CD4-positive, alpha-beta T cell treated with Interleukin-15 for 4 hours (primary cell): ENCODE measurements around the gene NSD2.

Experiments
- DNase-seq: peaks from one replicate; pipeline ENCODE4 v3.0.0-alpha.2; 2020; ENCODE audit warnings: low spot score

NSD2 gene

DNA sequence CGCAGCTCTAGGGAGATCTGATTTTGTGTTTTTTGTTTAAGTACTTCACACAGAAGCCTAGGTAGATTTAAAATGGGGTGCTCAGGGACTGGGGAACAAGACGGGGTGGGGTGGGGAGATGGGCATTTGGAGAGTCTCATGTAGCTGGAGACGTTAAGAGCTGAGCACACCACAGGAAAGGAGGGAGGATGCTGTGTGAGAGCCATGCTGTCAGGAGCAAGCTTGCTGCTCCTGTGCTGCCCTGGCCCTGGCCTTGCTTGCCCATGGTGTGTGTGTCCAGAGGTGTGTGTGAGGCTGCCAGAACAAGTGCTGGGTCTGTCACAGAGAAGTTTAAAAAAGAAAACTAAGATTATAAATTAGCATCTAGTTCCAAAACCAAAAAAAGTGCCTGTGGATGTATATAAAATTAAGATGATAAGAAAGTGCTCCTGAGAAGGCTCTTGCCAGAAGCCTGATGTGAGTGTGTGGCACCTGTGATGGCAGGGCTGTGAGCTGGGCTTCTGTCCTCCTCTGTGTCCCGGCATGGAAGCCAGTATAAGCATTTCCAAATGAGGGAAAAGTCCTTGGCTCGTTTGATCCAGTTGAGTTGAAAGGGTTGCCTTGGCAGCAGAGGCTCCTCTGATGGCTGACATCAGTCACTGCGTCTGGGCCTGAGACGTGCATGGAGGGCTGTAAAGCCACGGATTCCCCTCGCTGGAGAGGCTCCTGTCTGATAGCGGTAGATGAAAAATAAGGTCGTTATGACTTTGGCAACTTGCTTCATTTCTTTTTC, 74.1 kb downstream of the NSD2 start:
- DNase-seq, result no peak

DNA sequence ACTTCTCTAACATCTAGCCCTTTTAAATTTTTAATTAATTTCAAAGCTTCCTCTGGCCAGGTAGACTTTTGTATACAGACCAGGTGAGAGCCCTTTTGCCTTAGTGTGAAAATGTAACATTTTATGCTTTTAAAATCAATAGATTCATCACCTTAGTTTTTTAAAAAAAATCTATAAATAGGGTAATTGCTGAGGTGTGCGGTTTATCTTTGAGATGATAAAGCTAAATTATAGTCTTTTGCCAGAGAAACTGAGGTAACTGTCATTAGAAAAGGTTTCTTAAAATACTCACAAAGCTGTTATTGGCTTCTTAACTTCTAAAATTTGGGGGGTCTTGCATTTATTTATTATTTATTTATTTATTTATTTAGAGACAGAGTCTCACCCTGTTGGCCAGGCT, 74.7 kb downstream of the NSD2 start:
- no peak for DNase-seq

DNA sequence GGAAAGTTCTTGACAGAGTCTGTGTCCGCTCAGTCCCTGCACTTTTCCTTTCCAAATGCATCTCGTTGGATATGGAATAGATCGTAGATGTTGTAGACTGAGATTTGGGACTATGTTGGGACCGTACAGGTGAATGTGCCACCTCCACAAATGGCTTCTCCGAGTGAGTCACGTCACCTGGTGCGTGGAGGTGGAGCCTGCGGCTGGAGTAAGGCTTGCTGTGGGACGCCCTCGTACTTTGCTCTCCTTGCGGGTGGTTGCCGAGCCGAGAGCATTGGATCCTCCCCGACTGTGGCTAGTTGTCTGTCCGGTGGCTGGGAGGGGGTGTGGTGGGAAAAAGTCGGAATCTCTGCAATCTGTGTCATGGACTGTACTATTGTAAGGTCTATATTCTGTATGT, 77.0 kb downstream of the NSD2 start:
- DNase-seq, result no peak

DNA sequence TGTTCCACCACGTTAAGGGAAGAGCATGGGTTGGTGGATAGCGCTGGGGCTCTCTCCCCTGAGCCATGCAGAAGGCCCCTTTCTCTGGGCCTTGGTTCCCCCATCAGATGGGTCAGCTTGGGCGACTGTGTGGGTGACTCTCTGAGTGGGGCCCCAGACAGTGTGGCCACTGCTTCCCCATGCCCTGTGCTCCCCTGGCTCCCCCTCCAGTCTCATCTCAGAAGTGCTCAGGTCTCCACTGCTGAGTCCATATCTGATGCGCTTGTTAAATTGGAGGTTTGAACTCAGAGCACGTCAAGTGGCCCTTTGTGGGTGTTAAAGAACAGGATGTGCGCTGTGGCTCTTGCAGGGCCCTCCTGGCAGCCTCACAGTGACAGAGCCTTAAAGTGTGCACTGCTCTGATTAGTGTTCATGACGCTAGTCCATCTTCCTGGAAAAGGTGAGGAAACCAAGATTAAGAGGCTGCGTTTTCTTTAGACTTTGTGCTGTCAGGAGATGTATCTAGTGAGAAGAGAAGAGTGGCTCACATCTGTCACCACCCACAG, 77.8 kb downstream of the NSD2 start:
- DNase-seq, result no peak

DNA sequence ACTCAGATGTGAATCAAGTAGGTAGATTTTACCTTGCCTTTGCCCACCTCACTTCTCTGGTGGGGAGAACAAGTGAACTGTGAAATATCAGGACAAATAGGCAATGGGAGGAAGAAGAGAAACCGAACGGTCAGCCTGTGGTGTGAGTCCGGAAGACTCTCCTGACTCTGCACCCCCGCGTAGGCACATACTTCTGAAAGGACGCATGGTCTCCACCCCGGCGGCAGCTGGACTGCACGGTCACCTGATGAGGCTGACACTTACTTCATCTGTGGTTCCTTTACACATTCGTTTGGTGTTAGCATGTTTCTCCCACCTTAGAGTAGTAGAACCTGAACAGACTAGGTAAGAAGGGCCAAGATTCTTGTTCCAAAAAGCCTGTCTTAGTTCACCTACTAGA, 79.2 kb downstream of the NSD2 start:
- no peak for DNase-seq

DNA sequence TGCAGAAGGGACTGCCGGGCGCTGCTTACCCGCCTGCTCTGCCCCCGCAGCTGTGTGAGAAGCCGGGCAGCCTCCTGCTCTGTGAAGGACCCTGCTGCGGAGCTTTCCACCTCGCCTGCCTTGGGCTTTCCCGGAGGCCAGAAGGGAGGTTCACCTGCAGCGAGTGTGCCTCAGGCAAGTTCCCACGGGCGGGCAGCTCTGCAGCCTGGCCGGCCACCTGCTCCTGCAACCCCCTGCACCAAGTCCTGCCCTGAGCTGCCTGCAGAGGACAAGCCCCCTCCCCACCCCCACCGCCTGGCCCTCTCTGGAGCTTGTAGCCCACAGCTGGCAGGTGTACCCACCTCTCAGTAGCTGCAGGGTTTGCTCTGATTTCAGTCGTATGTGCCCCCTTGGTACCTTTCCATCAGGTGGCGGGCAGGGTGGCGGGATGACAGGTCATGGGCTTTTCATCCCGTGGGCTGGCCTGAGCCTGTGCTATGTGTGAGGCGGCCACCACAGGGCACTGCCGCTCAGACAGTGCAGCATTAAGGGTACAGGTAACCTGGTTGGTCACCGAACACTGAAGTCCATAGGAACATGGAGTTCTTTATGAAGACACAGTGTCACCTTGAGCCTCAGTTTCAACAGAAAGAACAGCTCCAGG, 81.0 kb downstream of the NSD2 start:
- DNase-seq, result no peak

DNA sequence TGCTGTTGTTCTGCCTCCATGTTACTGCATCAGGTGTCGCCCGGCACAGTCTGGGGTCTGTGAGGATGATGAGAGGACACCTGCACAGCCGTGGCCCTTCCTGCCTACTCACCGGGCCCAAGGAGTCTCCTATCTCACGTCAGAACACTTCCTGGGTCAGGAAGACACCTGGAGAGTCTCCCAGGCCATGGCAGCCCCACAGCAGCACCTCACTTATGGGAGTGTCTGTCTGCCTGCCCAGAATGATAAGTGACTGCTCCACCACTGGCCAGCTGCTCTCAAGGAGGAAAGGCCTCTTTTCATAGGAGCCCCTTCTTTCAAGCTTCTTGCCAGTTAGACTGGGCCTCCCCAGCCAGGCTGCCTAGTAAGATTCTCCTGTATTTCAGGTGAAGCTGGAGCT, 81.5 kb downstream of the NSD2 start:
- DNase-seq, result no peak

DNA sequence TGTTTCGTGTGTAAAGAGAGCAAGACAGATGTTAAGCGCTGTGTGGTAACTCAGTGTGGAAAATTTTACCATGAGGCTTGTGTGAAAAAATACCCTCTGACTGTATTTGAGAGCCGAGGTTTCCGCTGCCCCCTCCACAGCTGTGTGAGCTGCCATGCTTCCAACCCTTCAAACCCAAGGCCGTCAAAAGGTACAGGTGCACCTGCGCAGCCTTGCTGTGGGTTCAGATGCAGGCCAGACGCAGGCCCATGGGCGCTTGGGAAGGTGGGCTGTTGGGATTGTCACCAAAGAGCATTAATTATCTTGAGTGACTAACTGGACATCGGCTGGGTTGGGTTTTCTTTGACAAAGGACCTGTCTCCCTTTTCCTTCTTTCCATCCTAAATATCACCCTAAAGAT, 82.1 kb downstream of the NSD2 start:
- no peak for DNase-seq

DNA sequence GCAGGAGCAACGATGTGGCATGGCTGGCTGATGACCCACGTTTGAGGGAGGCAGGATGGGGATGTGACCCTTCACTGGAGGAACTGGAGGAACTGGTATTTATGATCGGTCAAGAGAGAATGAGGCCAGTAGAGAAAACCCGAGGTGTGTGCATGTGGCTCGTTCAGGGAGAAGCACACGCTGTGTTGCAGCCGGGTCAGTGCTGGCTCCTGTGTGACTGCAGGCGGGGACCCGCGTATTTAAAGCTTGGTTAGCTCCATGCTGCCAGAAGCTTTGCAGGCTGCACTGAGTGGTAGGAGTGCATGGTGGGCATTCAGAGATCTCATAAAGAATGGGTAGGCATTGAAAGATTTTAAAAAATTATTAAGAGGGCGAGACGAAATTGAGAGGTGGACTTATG, 85.4 kb downstream of the NSD2 start:
- DNase-seq, result no peak

DNA sequence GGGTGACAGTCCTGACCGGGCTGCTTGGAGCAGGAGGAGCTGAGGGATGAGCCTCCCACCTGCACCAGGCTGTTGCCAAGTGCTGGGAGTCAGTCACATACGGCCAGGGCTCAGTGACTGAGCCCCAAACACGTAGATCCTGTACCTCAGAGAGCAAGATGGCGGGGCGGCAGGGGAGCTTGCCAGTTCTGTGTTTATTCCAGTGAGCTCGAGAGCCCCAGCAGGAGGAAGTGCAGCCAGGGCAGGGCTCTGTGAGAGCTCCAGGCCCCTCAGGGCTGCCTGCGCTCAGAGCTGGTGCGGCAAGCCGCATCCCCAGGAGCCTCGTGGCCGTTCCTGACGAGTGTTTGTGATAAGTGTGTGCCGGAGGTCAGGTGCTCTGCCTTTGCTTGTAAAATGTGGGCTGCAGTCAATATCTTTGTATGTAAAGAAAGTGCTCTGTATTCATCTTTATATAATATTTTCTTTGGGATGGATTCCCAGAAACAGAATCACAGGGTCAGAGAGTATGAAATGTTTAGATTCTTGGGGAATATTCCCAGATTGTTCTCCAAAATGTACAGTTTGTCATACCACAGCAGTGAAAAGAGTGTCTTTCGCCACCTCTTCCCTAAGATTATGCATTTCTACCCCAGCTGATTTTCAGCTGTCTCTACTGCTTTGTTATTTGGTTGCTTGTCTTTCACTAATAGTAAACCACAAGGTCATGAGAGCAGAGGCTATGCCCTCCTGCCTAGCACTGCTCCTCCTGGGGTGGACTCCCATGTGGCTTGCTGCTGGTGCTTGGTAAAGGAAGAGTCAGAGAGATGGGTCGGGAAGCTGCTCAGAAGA, 87.3 kb downstream of the NSD2 start:
- DNase-seq, result no peak

DNA sequence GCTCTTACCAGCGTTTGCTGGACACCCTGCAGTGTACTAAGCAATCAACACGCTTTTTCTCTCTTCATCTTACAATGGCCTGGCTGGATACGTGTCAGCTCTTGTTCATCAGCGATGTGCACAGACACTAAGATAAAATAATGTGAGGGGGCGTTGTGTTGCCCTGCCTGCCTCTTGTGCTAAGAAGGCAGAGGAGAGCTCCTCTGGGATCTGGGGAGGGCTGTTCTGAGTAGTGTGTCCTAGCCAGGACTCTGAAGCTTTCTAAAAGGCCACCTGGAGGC, 87.9 kb downstream of the NSD2 start:
- no peak for DNase-seq

DNA sequence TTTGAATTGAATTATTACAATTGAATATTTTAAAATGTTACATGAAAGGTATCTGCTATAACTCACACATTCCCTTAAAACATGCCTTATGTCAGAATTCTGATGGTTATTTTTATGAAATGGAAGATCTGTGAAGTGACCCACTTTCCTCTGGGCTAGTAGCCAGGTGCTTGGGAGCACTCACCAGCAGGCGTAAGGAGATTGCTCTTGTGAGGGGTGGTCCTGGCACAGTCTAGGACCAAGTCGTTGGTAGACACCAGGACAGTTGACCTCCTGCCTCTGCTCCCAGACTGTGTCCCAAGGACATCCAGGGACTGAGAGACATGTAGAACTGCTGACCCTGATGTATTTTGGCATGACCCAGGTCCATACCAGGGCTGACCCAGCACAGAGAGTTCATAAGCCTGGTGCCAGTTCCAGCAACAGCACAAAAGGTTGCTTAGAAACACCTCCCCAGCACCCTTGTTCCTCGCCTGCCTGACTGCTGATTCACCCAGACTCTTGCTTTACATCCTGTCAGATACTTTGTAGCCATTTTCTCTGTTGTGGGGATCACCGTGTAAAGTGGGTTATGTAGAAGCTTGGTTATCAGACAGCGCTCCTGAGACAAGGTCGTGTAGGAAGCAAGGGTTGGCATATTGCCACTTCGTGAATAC, 89.1 kb downstream of the NSD2 start:
- no peak for DNase-seq

DNA sequence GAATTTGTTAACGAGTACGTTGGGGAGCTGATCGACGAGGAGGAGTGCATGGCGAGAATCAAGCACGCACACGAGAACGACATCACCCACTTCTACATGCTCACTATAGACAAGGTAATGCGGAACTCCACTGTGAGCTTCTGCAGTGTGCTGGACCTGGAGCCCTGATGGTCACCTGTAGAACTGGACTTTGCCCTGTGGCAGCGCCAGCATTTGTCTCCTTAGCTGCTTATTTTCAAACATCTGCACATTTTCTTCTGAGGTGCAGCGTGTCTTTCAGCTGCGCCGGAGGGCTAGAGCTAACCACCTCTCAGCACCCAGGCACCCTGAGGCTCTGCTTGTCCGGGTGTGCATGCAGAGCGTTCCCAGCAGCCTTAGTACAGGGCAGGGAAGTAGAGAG, 89.8 kb downstream of the NSD2 start:
- DNase-seq, result no peak

DNA sequence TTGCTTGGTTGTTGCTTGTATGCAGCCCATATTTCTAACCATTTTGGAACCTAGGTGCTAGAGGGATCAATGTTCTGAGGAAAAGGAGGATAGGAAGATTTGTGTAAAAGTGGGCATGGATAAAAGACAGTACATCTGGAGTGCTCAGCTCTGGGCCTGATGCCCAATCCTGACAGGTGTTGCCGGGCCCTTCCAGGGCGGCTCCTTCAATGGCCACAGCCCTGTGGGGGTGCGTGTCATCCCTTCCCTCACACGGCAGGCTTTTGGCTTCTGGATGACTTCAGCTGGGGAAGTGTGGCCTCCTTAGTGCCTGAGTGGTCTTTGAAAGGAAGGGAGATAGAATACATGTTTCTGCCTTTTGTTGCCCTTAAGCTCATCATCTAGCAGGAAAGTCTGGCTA, 90.4 kb downstream of the NSD2 start:
- no peak for DNase-seq

DNA sequence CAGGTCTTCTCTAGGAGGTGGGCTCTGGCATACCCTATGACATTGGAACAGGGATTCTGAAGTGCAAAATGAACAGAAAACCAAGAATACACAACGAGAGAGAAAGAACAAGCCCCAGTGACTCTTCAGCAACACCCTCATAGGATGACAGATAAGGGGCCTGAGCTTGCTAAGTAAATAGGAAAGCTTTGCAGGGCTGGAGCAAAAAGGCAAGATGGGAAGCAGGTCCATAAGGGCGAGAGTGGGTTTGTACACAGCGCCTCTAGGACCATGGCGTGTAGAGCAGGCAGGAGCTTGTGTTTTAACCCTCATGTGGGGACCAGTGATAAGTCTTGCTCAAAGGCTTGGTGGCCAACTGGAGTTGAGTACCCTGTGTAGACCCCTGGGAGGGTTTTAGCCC, 91.8 kb downstream of the NSD2 start:
- DNase-seq, result no peak

DNA sequence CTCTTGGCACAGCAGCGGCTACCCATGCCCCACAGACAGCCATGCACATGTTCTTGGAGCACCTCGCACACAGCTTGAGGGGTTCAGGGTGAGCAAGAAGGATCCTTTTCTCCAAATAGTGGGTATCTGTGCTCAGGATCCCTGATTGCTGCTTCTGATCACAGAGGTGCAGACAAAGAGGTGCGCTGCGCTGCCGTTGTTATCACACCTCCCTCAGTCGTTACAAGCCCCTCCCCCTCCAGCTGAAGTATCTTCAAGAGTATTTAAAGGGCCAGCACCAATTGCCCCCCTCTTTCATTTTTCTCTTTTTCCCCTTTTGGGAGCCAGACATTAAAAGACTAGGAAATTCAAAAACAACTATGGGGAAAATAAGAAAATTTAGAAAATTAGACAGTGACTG, 93.2 kb downstream of the NSD2 start:
- no peak for DNase-seq

DNA sequence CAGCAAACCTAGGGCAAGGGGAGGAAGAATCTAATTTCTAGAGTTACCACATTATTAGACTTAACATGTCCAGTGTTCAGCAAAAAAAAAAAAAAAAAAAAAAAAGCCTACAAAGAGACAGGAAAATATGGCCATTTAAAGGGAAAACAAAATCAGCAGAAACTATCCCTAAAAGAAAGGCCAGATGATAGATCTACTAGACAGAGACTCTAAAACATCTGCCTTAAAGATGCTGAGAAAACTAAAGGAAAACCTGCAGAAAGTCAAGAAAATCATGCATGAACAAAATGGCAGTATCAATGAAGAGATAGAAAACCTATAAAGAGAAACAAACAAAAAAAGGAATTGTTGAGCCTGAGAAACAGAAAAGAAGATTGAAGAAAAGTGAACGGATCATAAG, 93.8 kb downstream of the NSD2 start:
- DNase-seq, result no peak

DNA sequence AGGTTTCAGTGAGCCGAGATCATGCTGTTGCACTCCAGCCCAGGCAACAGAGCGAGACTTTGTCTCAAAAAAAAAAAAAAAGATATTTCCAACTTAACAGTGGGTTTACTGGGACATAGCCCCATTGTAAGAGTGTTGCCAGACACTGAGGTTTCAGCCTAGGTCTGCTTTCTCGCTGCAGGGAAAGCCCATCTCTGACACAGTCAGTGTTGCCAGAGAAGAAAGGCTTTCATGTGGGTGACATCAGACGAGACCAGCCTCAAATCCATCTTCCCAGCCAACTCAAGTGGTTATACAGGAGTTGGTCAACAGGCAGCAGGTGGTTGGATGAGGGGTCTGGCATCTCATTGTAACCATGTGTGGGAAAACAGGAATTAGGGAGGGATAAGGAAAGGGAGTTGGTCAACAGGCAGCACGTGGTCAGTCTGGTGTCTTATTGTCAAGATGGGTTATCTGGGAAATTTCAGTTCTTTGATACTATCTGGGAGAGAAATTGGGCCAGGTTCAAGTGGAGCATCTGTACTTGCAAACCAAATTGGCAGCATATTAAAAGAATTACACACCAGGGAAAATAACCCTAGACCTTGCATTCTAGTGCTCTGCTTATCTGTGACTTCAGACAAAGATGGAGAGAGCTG, 96.4 kb downstream of the NSD2 start:
- DNase-seq, result no peak

DNA sequence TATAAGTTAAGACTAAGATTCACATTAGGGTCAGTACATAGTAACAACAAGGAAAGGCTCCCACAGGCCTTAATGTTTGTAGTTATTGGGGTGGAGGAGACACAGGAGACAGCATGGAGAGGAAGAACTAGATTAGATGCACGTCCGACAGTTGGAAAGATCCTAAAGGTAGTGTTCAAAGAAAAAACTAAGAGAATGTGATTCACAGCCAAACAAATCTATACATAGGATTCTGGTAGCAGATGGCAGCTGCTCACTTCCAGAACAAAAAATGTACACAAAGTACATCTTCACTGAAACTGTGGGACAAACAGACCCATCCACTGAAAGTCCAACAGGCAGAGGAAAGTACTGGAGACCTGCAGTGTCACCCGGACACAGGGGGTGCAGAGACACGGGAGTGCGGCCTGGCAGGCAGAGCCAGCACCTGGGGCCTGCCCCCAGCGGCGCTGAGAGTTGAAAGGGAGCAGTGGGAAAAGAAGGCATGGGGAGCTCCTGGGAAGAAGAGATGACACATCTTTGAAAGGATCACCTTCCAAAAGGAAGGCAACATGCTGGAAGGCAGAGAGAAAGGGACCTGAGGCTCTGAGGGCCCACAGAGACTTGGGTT, 97.6 kb downstream of the NSD2 start:
- no peak for DNase-seq

DNA sequence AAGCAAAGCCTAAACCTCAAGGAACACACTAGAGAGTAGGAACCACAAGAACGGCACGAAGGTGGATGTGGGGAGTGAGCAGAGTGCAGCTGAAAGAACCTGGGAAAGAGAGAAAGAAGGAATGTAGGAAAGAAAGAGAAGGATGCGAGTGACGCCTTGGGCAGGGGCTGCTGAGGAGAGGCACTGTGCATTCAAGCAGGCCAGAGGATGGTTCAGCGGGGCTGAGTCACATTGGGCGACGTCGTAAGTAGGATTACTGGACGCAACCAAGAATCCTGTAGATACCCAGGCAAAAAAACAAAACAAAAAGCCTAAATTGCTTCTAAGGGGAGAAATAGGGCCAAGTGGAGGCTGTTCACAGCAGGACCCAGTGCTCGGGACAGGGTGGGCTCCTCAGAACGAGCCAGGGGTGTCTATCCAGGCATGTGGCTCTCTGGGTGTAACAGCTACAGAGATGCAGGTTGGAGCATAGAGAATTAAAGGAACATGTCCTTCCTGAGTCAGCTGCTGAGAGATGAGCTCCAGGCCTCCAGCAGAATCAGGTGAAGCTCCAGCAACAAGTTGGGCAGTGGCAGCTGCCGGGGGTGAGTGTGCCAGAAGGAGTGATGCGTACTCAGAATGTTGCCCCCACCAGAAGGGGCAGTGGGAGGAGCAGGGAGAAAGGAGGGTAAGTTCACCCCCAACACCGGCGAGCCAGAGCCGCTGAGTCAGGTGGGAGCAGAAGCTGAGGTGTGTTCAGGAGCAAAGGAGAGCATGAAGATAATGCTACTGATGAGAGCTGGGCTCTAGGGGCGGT, 98.9 kb downstream of the NSD2 start:
- no peak for DNase-seq

DNA sequence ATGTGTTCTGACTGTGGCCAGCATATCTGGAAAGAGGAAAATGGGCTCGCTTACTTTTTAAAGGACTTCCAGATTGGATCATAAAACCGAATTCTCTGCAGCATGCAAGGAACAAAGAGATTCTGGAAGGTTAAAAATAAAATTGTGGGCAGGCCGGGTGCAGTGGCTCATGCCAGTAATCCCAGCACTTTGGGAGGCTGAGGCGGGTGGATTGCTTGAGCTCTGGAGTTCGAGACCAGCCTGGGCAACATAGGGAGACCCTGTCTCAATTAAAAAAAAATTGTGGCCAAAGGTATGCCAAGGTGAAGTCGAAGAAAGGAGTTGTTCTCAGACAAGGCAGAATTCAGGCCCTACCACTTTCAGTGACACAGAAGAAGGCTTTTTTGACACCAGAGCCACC, 99.7 kb downstream of the NSD2 start:
- DNase-seq, result no peak
